Smooth muscle cell (in vitro differentiated cells): Measurements from ENCODE around the gene NPR1. TPM values are rescaled to one million over a fixed set of nuclear protein-coding genes. Genes with fewer than 3 reads are reported as not detected.
"Not testable (repeated sequence)": the region's sequence is repeated elsewhere in the genome, so short reads cannot be mapped to it uniquely, and the experiment has no call there.

Source experiments
- DNase-seq: peaks from one replicate; lab custom pipeline; 2025; ENCODE audit not compliant: unreplicated experiment; lab: John Stamatoyannopoulos, UW
- H2AFZ ChIP-seq: fragments of 200-600 bp; sonication (generic); 2 replicates; pipeline ENCODE4 v1.6.0; 2016; ENCODE audit warnings: antibody characterized with exemption, low read depth, mild to moderate bottlenecking
- H3F3A ChIP-seq: fragments of 200-600 bp; sonication (generic); 2 replicates; pipeline ENCODE4 v1.6.0; 2017; ENCODE audit warnings: antibody characterized with exemption, low read depth
- H3K27ac ChIP-seq: fragments of 200-600 bp; sonication (generic); 2 replicates; pipeline ENCODE4 v1.5.1; 2016; ENCODE audit warnings: low read depth, mild to moderate bottlenecking
- H3K27me3 ChIP-seq: fragments of 200-600 bp; sonication (generic); 2 replicates; pipeline ENCODE4 v1.6.1; 2016; ENCODE audit warnings: low read depth, mild to moderate bottlenecking
- H3K36me3 ChIP-seq: fragments of 200-600 bp; sonication (generic); 2 replicates; pipeline ENCODE4 v1.5.1; 2016; ENCODE audit warnings: low read depth
- H3K4me1 ChIP-seq: fragments of 200-600 bp; sonication (generic); 2 replicates; pipeline ENCODE4 v1.5.1; 2016; ENCODE audit warnings: low read depth
- H3K4me2 ChIP-seq: fragments of 200-600 bp; sonication (generic); 2 replicates; pipeline ENCODE4 v1.6.0; 2016; ENCODE audit warnings: mild to moderate bottlenecking
- H3K4me3 ChIP-seq: fragments of 200-600 bp; sonication (generic); 2 replicates; pipeline ENCODE4 v1.5.1; 2016; ENCODE audit warnings: mild to moderate bottlenecking
- H3K79me2 ChIP-seq: fragments of 200-600 bp; sonication (generic); 2 replicates; pipeline ENCODE4 v1.6.0; 2016; ENCODE audit warnings: low read depth, mild to moderate bottlenecking
- H3K9ac ChIP-seq: fragments of 200-600 bp; sonication (generic); 2 replicates; pipeline ENCODE4 v1.6.0; 2016; ENCODE audit warnings: low read depth
- H3K9me3 ChIP-seq: fragments of 200-600 bp; sonication (generic); replicated peaks from 2 replicates; pipeline ENCODE4 v1.5.1; 2016; ENCODE audit warnings: low read depth
- H4K20me1 ChIP-seq: fragments of 200-600 bp; sonication (generic); 2 replicates; pipeline ENCODE4 v1.6.0; 2016; ENCODE audit warnings: low read depth
- CTCF ChIP-seq: fragments of 200-600 bp; sonication (generic); IDR thresholded peaks from 2 replicates; pipeline ENCODE4 v1.5.1; 2017; ENCODE audit warnings: borderline replicate concordance, mild to moderate bottlenecking, antibody characterized with exemption; ENCODE audit not compliant: insufficient read depth, poor library complexity, severe bottlenecking
- WGBS: methylation state at CpG from one replicate; pipeline ENCODE4 v1.1.7; 2016; ENCODE audit warnings: low lambda C conversion rate; 5-methylcytosine and 5-hydroxymethylcytosine counted together
- polyA plus RNA-seq: library from polyadenylated mRNA; unstranded; fragments of >200 nt; fragmentation: Nextera tagmentation; extraction: Ambion mirVana; gene quantifications from 2 replicates; pipeline ENCODE4 v1.2.1, GENCODE V29; 2016
- total RNA-seq: library from RNA; depleted of rRNA; stranded (reverse); fragments of >200 nt; gene quantifications from 2 replicates; pipeline ENCODE4 v1.2.3, GENCODE V29; 2014

Gene NPR1
- total and polyA plus RNA-seq, 2 experiments from 2014 or later = 0.24 to 0.54 TPM

DNA sequence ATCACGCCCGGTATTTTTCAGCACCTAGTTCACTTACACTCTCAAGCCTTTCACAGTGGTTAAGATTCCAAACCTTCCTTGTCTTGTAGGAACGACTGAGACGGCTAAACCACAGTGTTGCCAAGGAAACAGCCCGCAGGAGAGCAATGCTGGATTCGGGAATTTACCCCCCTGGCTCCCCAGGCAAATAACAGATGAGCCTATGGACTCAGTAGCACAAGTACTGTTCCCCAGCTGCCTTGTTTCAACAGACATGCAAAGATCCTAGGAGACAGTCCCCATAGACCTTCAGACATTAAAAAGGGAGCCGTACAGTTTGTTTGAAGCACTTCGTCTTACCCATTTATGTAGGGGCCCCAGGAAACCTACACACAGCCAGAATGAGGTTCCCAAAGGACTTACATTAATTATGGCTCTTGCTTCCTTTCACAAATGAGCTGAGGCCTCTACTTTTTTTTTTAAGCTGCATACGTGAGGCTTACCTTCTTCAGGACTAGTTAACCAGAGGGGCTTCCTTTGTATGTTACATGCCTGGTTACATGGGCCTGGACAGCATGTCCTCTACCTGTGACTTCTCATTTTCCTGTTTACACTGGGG lies 17.3 kb upstream of the NPR1 start:
- Histone ChIP-seq H3K9me3 (no peaks in the 10 kb centered on the region), H3K4me1 (peaks cover 9% of the 10 kb centered on the region), H4K20me1 (no peaks in the 10 kb centered on the region), H3K27ac (peak overlapping the region; percentile 8), H3K4me3 (no peak overlapping the region), H3K79me2 (peaks cover 12% of the 10 kb centered on the region), H3K9ac (no peak overlapping the region), H3K4me2 (no peak overlapping the region), H3K36me3 (peaks cover 19% of the 10 kb centered on the region), H3K27me3 (no peaks in the 10 kb centered on the region), H2AFZ (no peak overlapping the region), H3F3A (peaks cover 41% of the 10 kb centered on the region)
- DNase-seq = no peak
- WGBS = 72% methylated on average over 9 of the region's 9 CpGs
- TF ChIP-seq CTCF = no peak

DNA sequence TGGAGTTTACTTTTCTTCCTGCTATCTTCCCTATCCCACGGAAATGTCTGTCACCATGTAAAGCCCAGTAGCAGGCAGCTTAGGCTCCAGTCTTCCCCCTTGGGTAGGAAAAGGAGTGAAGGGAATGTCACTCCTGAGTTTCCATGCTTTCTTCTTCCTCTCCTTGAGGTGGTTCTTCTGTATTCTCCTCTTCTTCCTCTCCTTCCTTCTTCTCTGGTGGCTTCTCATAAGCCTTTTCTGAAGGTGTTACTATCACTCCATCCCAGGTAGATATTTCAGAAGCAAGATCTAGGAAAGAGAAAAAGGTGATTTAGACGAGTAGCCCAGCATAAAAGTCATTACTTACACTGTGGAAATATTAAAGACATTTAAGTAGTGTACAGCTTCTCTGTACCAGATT lies 16.2 kb upstream of the NPR1 start:
- no peak overlapping the region for H2AFZ ChIP-seq
- no peak overlapping the region for H3K9ac ChIP-seq
- no peak overlapping the region for H3K4me3 ChIP-seq
- peaks cover 9% of the 10 kb centered on the region for H3K4me1 ChIP-seq
- TF ChIP-seq CTCF = no peak
- peaks cover 45% of the 10 kb centered on the region for H3F3A ChIP-seq
- peaks cover 16% of the 10 kb centered on the region for H3K79me2 ChIP-seq
- DNase-seq = no peak
- H3K4me2 ChIP-seq = no peak overlapping the region
- H3K36me3 ChIP-seq = peaks cover 19% of the 10 kb centered on the region
- no peaks in the 10 kb centered on the region for H3K27me3 ChIP-seq
- 90% methylated on average over 2 of the region's 2 CpGs for WGBS
- H3K9me3 ChIP-seq = no peaks in the 10 kb centered on the region
- no peaks in the 10 kb centered on the region for H4K20me1 ChIP-seq
- no peak overlapping the region for H3K27ac ChIP-seq

DNA sequence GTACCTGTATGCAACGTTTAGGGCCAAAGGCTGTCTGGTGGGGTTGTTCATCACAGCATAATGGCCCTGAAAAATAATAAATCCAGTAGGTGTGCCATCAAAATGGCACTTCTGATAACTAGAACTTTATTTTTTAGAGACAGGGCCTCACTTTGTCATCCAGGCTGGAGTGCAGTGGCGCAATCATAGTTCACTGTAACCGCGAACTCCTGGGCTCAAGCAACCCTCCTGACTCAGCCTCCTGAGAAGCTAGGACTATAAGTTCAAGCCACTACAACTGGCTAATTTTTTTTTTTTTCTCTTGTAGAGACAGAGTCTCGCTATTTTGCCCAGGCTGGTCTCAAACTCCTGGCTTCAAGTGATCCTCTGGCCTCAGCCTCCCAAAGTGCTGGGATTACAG lies 15.3 kb upstream of the NPR1 start:
- peaks cover 9% of the 10 kb centered on the region for H3K4me1 ChIP-seq
- peak overlapping the region; percentile 27 for H3K27ac ChIP-seq
- DNase-seq = no peak
- H3K27me3 ChIP-seq = no peaks in the 10 kb centered on the region
- H3F3A ChIP-seq = peaks cover 49% of the 10 kb centered on the region
- peaks cover 19% of the 10 kb centered on the region for H3K36me3 ChIP-seq
- H3K9me3 ChIP-seq = no peaks in the 10 kb centered on the region
- H3K4me3 ChIP-seq = no peak overlapping the region
- no peak overlapping the region for H3K9ac ChIP-seq
- H4K20me1 ChIP-seq = no peaks in the 10 kb centered on the region
- H3K79me2 ChIP-seq = peaks cover 25% of the 10 kb centered on the region
- no peak for TF ChIP-seq CTCF
- H2AFZ ChIP-seq = no peak overlapping the region
- WGBS = 82% methylated on average over 5 of the region's 5 CpGs
- H3K4me2 ChIP-seq = no peak overlapping the region

DNA sequence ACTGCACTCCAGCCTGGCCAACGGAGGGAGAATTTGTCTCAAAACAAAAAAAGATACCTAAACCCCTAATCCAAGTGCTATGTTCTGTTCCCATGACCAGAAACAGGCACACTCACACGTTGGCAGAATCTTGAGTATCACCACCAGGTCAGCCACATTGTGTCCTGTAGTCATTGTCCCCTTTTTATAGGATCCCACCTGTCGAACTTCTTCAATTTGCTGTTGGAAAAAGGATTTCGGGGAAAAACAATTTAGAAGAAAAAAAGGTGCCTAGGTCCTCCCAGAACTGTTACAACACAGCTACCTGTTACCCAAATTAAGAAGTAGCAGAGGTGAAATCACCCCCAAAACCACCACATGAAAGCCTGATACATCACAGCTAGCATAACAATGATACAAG lies 11.0 kb upstream of the NPR1 start:
- peaks cover 39% of the 10 kb centered on the region for H3K79me2 ChIP-seq
- H3K36me3 ChIP-seq = peaks cover 12% of the 10 kb centered on the region
- H3K9ac ChIP-seq = no peak overlapping the region

GRCh38 chr1:153668672-153669071 lies 9.8 kb upstream of the NPR1 start:
- Histone ChIP-seq H3K4me1 (peaks cover 10% of the 10 kb centered on the region), H4K20me1 (peaks cover 10% of the 10 kb centered on the region), H3K4me2 (peak overlapping the region; percentile 93), H3K79me2 (peaks cover 39% of the 10 kb centered on the region), H3F3A (peaks cover 20% of the 10 kb centered on the region), H3K36me3 (peaks cover 12% of the 10 kb centered on the region)
- not testable (repeated sequence) for H3K27ac ChIP-seq, H2AFZ ChIP-seq, H3K9me3 ChIP-seq, H3K4me3 ChIP-seq, H3K9ac ChIP-seq, DNase-seq, H3K27me3 ChIP-seq
- WGBS = 96% methylated on average over 8 of the region's 8 CpGs

More for the DNA sequence above, 11.0 kb upstream of the NPR1 start:
- no peak for TF ChIP-seq CTCF
- no peak overlapping the region for H3K4me3 ChIP-seq
- peaks cover 31% of the 10 kb centered on the region for H3F3A ChIP-seq
- H3K27ac ChIP-seq = no peak overlapping the region
- H3K4me1 ChIP-seq = peaks cover 10% of the 10 kb centered on the region
- no peak overlapping the region for H2AFZ ChIP-seq
- H4K20me1 ChIP-seq = peaks cover 10% of the 10 kb centered on the region
- H3K27me3 ChIP-seq = no peaks in the 10 kb centered on the region
- H3K4me2 ChIP-seq = no peak overlapping the region
- 92% methylated on average over 4 of the region's 4 CpGs for WGBS
- H3K9me3 ChIP-seq = no peaks in the 10 kb centered on the region
- no peak for DNase-seq
